ENCODE data around the gene RHBG. TPM values are rescaled to one million over a fixed set of nuclear protein-coding genes. Genes with fewer than 3 reads are reported as not detected.

RHBG gene
- total RNA-seq, 2 experiments from 2014 or later: not detected

DNA sequence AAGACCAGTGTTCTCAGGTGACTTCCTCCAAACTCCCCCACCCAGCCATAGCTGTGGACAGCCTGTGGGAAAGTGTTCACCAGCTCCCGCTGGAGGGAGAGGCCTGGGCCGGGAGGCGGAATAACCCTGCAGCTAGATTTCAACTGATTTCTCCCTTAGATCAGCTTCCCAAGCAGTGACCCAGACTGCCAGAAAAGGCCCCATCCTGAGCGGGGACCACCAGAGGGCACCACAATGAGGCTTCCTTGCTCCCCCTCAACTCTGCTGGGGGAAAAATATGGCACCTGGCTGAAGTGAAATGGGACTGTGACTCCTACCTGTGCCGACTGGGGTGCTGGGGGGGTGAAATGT, 50.8 kb downstream of the RHBG start:
- CTCF ChIA-PET: interaction anchor here (1.3 to 3.3 kb wide), 3 partner anchors 26 to 37 kb away, joined by 4 to 13 read pairs (median 12); no protein-coding TSS in a partner anchor
- Mint-ChIP-seq H3K27me3 (peaks cover 94% of the 10 kb centered on the region), H3K4me3 (peak overlapping the region; percentile 91), H3K27ac (no peak overlapping the region), H3K4me1 (ENCODE audit: low read depth) (peaks cover 26% of the 10 kb centered on the region), H3K9me3 (no peaks in the 10 kb centered on the region), H3K36me3 (ENCODE audit: low read depth) (no peaks in the 10 kb centered on the region)
- H3K36me3 ChIP-seq (ENCODE audit: insufficient read depth, low read length): no peaks in the 10 kb centered on the region
- peaks cover 30% of the 10 kb centered on the region for H3K4me1 ChIP-seq (ENCODE audit: insufficient read depth, low read length)
- peak; percentile 33 for ATAC-seq (ENCODE audit: poor library complexity)
- peaks cover 0 to 18% of the 10 kb centered on the region in 2 experiments for H3K9me3 ChIP-seq (ENCODE audit: control insufficient read depth in 1 of 2, insufficient read depth in 1 of 2, low read length in 2 of 2)
- peak in 5 of 14 experiments; percentile 10 to 61 (median 42) for DNase-seq
- H3K4me3 ChIP-seq (ENCODE audit: low read length): peak overlapping the region; percentile 65
- POLR2A ChIA-PET: interaction anchor here (1.0 to 2.0 kb wide), 5 partner anchors 10 to 26 kb away, joined by 3 to 5 read pairs (median 4); no protein-coding TSS in a partner anchor
- intact Hi-C loops (cut with DNase I, micrococcal nuclease): loop anchor here in 1 of 2 experiments (2.0 kb wide), 1 partner anchor 15 kb away; no protein-coding TSS in a partner anchor
- peak; percentile 31 for TF ChIP-seq CTCF (IDR thresholded peaks at IDR 0.05)
- peaks cover 49 to 73% of the 10 kb centered on the region in 2 experiments for H3K27me3 ChIP-seq (ENCODE audit: control insufficient read depth in 1 of 2, insufficient read depth in 2 of 2, low read length in 2 of 2)
- no peak overlapping the region for H3K27ac ChIP-seq (ENCODE audit: low read depth in 1 of 2, low read length in 2 of 2)

DNA sequence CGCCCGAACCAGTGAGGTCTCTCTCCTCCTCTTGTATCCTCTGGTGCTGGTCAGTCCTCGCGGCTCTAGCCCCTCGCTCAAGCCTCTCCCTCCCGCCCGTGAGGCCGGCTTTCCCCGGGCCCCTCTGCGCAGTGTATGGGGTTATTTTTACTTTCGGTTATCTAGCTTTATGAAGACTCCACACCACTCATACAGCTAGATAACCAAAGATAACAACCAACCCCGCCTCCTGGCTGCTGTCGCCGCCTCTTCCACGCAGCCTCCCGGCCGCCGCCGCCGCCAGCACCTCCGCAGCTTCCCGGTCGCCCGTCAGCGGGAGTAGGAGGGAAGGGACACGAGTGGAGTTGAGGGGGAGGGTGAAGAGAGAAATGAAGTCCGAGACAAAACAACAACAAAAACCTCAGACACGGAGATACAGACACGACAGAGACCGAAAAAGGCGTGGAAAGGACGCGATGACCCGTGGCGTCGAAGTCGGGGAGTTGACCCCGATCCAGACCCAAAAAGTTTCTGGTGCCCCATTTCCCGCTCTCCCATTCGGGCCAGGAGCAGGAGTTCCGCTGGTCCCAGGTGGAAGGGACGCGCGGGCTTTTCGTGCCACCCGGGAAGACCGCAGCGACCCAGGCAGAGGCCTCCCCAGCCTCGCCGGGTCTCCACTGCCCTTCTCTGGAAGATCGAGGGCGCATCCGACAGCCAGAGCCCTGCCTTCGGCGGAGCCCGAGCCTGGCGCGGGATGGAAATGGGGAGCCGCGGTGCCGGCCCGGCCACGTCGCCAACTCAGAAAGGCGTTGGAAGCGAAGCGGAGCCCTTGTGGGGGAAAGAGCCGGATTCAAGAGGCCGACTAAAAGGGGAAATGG, 51.4 kb downstream of the RHBG start:
- peak overlapping the region; percentile 91 for H3K4me3 Mint-ChIP-seq
- no peak for TF ChIP-seq CTCF (IDR thresholded peaks at IDR 0.05)
- H3K27me3 ChIP-seq (ENCODE audit: control insufficient read depth in 1 of 2, insufficient read depth in 2 of 2, low read length in 2 of 2): peaks cover 50 to 72% of the 10 kb centered on the region in 2 experiments
- H3K27ac Mint-ChIP-seq: peak overlapping the region; percentile 5
- peak overlapping the region; percentile 65 for H3K4me3 ChIP-seq (ENCODE audit: low read length)
- ATAC-seq (ENCODE audit: poor library complexity) (peak; percentile 79), DNase-seq (peak in 11 of 14 experiments; percentile 16 to 76 (median 38))
- H3K9me3 ChIP-seq (ENCODE audit: control insufficient read depth in 1 of 2, insufficient read depth in 1 of 2, low read length in 2 of 2): peaks cover 0 to 18% of the 10 kb centered on the region in 2 experiments
- H3K4me1 ChIP-seq (ENCODE audit: insufficient read depth, low read length): peaks cover 30% of the 10 kb centered on the region
- H3K36me3 ChIP-seq (ENCODE audit: insufficient read depth, low read length): no peaks in the 10 kb centered on the region
- CTCF ChIA-PET: interaction anchor here (2.2 to 3.3 kb wide), 2 partner anchors 25 to 35 kb away, joined by 12 to 13 read pairs; no protein-coding TSS in a partner anchor
- H3K9me3 Mint-ChIP-seq: no peaks in the 10 kb centered on the region
- POLR2A ChIA-PET: interaction anchor here (1.0 to 2.0 kb wide), 4 partner anchors 9 to 25 kb away, joined by 3 to 5 read pairs (median 4); no protein-coding TSS in a partner anchor
- H3K36me3 Mint-ChIP-seq (ENCODE audit: low read depth): no peaks in the 10 kb centered on the region
- H3K4me1 Mint-ChIP-seq (ENCODE audit: low read depth): peaks cover 26% of the 10 kb centered on the region
- peaks cover 94% of the 10 kb centered on the region for H3K27me3 Mint-ChIP-seq
- no peak overlapping the region for H3K27ac ChIP-seq (ENCODE audit: low read depth in 1 of 2, low read length in 2 of 2)
- intact Hi-C loops (cut with DNase I, micrococcal nuclease): loop anchor here in 1 of 2 experiments (2.0 kb wide), 1 partner anchor 14 kb away; no protein-coding TSS in a partner anchor

- intact Hi-C loops (cut with DNase I, micrococcal nuclease): loop anchor here in 1 of 2 experiments (2.0 kb wide), 1 partner anchor 14 kb away; no protein-coding TSS in a partner anchor
- no peak overlapping the region for H3K27ac Mint-ChIP-seq
- H3K27me3 ChIP-seq (ENCODE audit: control insufficient read depth in 1 of 2, insufficient read depth in 2 of 2, low read length in 2 of 2): peaks cover 49 to 76% of the 10 kb centered on the region in 2 experiments
- CTCF ChIA-PET: interaction anchor here (0.7 kb wide), 1 partner anchor 36 kb away, joined by 4 read pairs; no protein-coding TSS in a partner anchor
- H3K4me3 ChIP-seq (ENCODE audit: low read length): peak overlapping the region; percentile 65
- ATAC-seq (ENCODE audit: poor library complexity) (peak; percentile 65), DNase-seq (peak; percentile 20 to 83 (median 47))
- POLR2A ChIA-PET: interaction anchor here (1.1 kb wide), 1 partner anchor 36 kb away, joined by 3 read pairs; no protein-coding TSS in a partner anchor
- H3K4me3 Mint-ChIP-seq: peak overlapping the region; percentile 91
- peaks cover 0 to 18% of the 10 kb centered on the region in 2 experiments for H3K9me3 ChIP-seq (ENCODE audit: control insufficient read depth in 1 of 2, insufficient read depth in 1 of 2, low read length in 2 of 2)
- H3K36me3 ChIP-seq (ENCODE audit: insufficient read depth, low read length): no peaks in the 10 kb centered on the region
- no peak overlapping the region for H3K27ac ChIP-seq (ENCODE audit: low read depth in 1 of 2, low read length in 2 of 2)
- peaks cover 95% of the 10 kb centered on the region for H3K27me3 Mint-ChIP-seq
- H3K4me1 ChIP-seq (ENCODE audit: insufficient read depth, low read length): peaks cover 30% of the 10 kb centered on the region
- no peak for TF ChIP-seq CTCF (IDR thresholded peaks at IDR 0.05)
- H3K36me3 Mint-ChIP-seq (ENCODE audit: low read depth): no peaks in the 10 kb centered on the region
- peaks cover 26% of the 10 kb centered on the region for H3K4me1 Mint-ChIP-seq (ENCODE audit: low read depth)
- no peaks in the 10 kb centered on the region for H3K9me3 Mint-ChIP-seq
These were observed 52.3 kb downstream of the RHBG start for GRCh38 chr1:156421062-156421938.

All from CD4-positive, alpha-beta T cell (primary cell).